ENCODE results near the gene ZNF839. TPM values are rescaled to one million over a fixed set of nuclear protein-coding genes. Genes with fewer than 3 reads are reported as not detected.

The ZNF839 gene
- total and polyA plus RNA-seq, 2 of the 4 experiments (the other 2 are of a cell fraction) = 5.7 to 10.7 TPM

- 100% methylated on average over 6 of the region's 10 CpGs; no CpG with 5 or more reads in 1 of the 2 experiments for WGBS, 2 experiments (ENCODE audit: extremely low coverage in 2 of 2, insufficient read length in 1 of 2)
- POLR2A ChIA-PET (ENCODE audit: unreplicated experiment) = interaction anchor here (0.9 kb wide), 1 partner anchor 11 kb away, joined by 3 read pairs; no protein-coding TSS in a partner anchor
- Histone ChIP-seq H2BK15ac (ENCODE audit: low read depth, low read length) (no peak overlapping the region), H3K18ac (ENCODE audit: low read depth, low read length) (no peak overlapping the region), H2AK9ac (replicated peaks; ENCODE audit: low read depth, low read length, poor library complexity) (no peak overlapping the region), H3K56ac (ENCODE audit: extremely low read depth, insufficient read depth, low read length) (no peak overlapping the region), H4K8ac (ENCODE audit: low read depth in 2 of 2, low read length in 2 of 2) (no peak overlapping the region), H2AK5ac (ENCODE audit: low read depth, low read length) (no peak overlapping the region), H2BK120ac (ENCODE audit: low read depth, low read length) (no peak overlapping the region), H3K79me1 (ENCODE audit: low read depth in 1 of 2, low read length in 2 of 2) (peaks cover 5 to 8% of the 10 kb centered on the region in 2 experiments; a peak in 3 of 4 replicates), H3K9me1 (ENCODE audit: insufficient read depth, low read length) (peaks cover 7% of the 10 kb centered on the region), H3K4me1 (ENCODE audit: control insufficient read depth, insufficient read depth, low read length) (no peaks in the 10 kb centered on the region), H4K20me1 (ENCODE audit: insufficient read depth, low read length) (no peaks in the 10 kb centered on the region; the same call in 1 of the 2 replicates), H3K27ac (ENCODE audit: insufficient read depth, low read length) (no peak overlapping the region), H2BK20ac (ENCODE audit: low read depth, low read length) (no peak overlapping the region), H3K4me2 (ENCODE audit: low read depth, low read length) (no peak overlapping the region), H4K5ac (ENCODE audit: low read depth, low read length) (no peak overlapping the region), H3K23ac (ENCODE audit: low read depth, low read length) (no peak overlapping the region), H2AFZ (replicated peaks; ENCODE audit: low read length, poor library complexity) (no peak overlapping the region), H3K4ac (ENCODE audit: low read depth, low read length) (no peak overlapping the region), H3K9ac (ENCODE audit: low read depth, low read length) (no peak overlapping the region), H3K14ac (replicated peaks; ENCODE audit: low read depth, low read length) (no peak overlapping the region), H3K27me3 (ENCODE audit: control insufficient read depth, insufficient read depth, low read length) (no peaks in the 10 kb centered on the region), H4K91ac (ENCODE audit: insufficient read depth, low read depth, low read length) (no peak overlapping the region), H3K36me3 (ENCODE audit: control insufficient read depth, insufficient read depth, low read length) (peaks cover 50% of the 10 kb centered on the region), H3K9me3 (ENCODE audit: control insufficient read depth, insufficient read depth, low read length) (no peaks in the 10 kb centered on the region), H2BK5ac (ENCODE audit: low read depth, low read length, poor library complexity, severe bottlenecking) (no peak overlapping the region), H3K4me3 (ENCODE audit: insufficient read depth, low read depth, low read length) (no peak overlapping the region)
- intact Hi-C loops (cut with micrococcal nuclease) = no loop called here
- BruUV-seq (replicated peaks) = no TSS peak
- TF ChIP-seq CEBPB (IDR thresholded peaks at IDR 0.05; ENCODE audit: low read depth, low read length) (no peak), POLR2A (IDR thresholded peaks at IDR 0.05; ENCODE audit: low read depth, low read length) (no peak), RAD21 (IDR thresholded peaks at IDR 0.05; ENCODE audit: low read length) (no peak), NFE2L2 (IDR thresholded peaks at IDR 0.05; ENCODE audit: low read depth, low read length) (no peak), RCOR1 (IDR thresholded peaks at IDR 0.05; ENCODE audit: insufficient replicate concordance, low read length) (no peak), MXI1 (IDR thresholded peaks at IDR 0.05; ENCODE audit: borderline replicate concordance, low read depth, low read length) (no peak), CHD1 (IDR thresholded peaks at IDR 0.05; ENCODE audit: low read depth, low read length) (no peak), USF2 (IDR thresholded peaks at IDR 0.05; ENCODE audit: low read depth, low read length) (no peak), CTCF (conservative IDR thresholded peaks at IDR 0.05; ENCODE audit: low read depth, low read length) (no peak), SMC3 (IDR thresholded peaks at IDR 0.05; ENCODE audit: low read depth, low read length) (no peak), FOS (IDR thresholded peaks at IDR 0.05; ENCODE audit: low read depth, low read length) (no peak), MAZ (IDR thresholded peaks at IDR 0.05; ENCODE audit: borderline replicate concordance, low read depth, low read length) (no peak), BHLHE40 (IDR thresholded peaks at IDR 0.05; ENCODE audit: low read depth, low read length) (no peak), MAFK (IDR thresholded peaks at IDR 0.05; ENCODE audit: low read depth, low read length) (no peak)
- TF ChIP-seq, protein P1, sequence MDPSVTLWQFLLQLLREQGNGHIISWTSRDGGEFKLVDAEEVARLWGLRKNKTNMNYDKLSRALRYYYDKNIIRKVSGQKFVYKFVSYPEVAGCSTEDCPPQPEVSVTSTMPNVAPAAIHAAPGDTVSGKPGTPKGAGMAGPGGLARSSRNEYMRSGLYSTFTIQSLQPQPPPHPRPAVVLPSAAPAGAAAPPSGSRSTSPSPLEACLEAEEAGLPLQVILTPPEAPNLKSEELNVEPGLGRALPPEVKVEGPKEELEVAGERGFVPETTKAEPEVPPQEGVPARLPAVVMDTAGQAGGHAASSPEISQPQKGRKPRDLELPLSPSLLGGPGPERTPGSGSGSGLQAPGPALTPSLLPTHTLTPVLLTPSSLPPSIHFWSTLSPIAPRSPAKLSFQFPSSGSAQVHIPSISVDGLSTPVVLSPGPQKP (IDR thresholded peaks at IDR 0.05; ENCODE audit: borderline replicate concordance, low read depth, low read length) = no peak
- no peak for DNase-seq
- dilution Hi-C loops (cut with HindIII; ENCODE audit: low sequenced_read_pairs, unreplicated experiment) = no loop called here
- CTCF ChIA-PET = no interaction called here
- ATAC-seq (ENCODE audit: low read depth) = no peak
- in situ Hi-C loops (cut with MboI; ENCODE audit: low sequenced_read_pairs) = no loop called here
These were observed 31.5 kb downstream of the ZNF839 start for GRCh38 chr14:102351023-102351422.

Data from IMR-90 (cell line).